Measurements from ENCODE around the gene MAP2.

Gene MAP2

GRCh38 chr2:209702775-209703174 lies 278.9 kb downstream of the MAP2 start:
- no peak for DNase-seq (ENCODE audit: low read depth in 2 of 2)

GRCh38 chr2:209713219-209713618 lies 289.4 kb downstream of the MAP2 start:
- DNase-seq (ENCODE audit: low read depth in 2 of 2) = no peak

GRCh38 chr2:209719034-209719433 lies 295.2 kb downstream of the MAP2 start:
- DNase-seq (ENCODE audit: low read depth in 2 of 2) = no peak

GRCh38 chr2:209721497-209721896 lies 297.6 kb downstream of the MAP2 start:
- peak; percentile 10 to 17 for DNase-seq (ENCODE audit: low read depth in 2 of 2)

- no peak for DNase-seq (ENCODE audit: low read depth in 2 of 2)
These were observed 302.5 kb downstream of the MAP2 start for GRCh38 chr2:209726311-209726710.

- no peak for DNase-seq (ENCODE audit: low read depth in 2 of 2)
These were observed 303.2 kb downstream of the MAP2 start for GRCh38 chr2:209727077-209727476.

GRCh38 chr2:209734805-209735204 lies 311.0 kb downstream of the MAP2 start:
- no peak for DNase-seq (ENCODE audit: low read depth in 2 of 2)

GRCh38 chr2:209741953-209742352 lies 318.1 kb downstream of the MAP2 start:
- no peak for DNase-seq (ENCODE audit: low read depth in 2 of 2)

GRCh38 chr2:209753020-209753419 lies 329.2 kb downstream of the MAP2 start:
- no peak for DNase-seq (ENCODE audit: low read depth in 2 of 2)

- no peak for DNase-seq (ENCODE audit: low read depth in 2 of 2)
These were observed 333.3 kb downstream of the MAP2 start for GRCh38 chr2:209757163-209757562.

GRCh38 chr2:209761566-209761965 lies 337.7 kb downstream of the MAP2 start:
- no peak for DNase-seq (ENCODE audit: low read depth in 2 of 2)

GRCh38 chr2:209762563-209762962 lies 338.7 kb downstream of the MAP2 start:
- no peak for DNase-seq (ENCODE audit: low read depth in 2 of 2)

- no peak for DNase-seq (ENCODE audit: low read depth in 2 of 2)
These were observed 339.3 kb downstream of the MAP2 start for GRCh38 chr2:209763106-209763505.

GRCh38 chr2:209766613-209767012 lies 342.8 kb downstream of the MAP2 start:
- DNase-seq (ENCODE audit: low read depth in 2 of 2) = no peak

GRCh38 chr2:209767316-209767715 lies 343.5 kb downstream of the MAP2 start:
- no peak for DNase-seq (ENCODE audit: low read depth in 2 of 2)

GRCh38 chr2:209768557-209768956 lies 344.7 kb downstream of the MAP2 start:
- DNase-seq (ENCODE audit: low read depth in 2 of 2) = no peak

- DNase-seq (ENCODE audit: low read depth in 2 of 2) = peak in 1 of 2 experiments; percentile 8
These were observed 347.8 kb downstream of the MAP2 start, which contains the start of gene UNC80 for GRCh38 chr2:209771474-209772289. Gene UNC80 (plus strand): TSS chr2:209771832. CDS start chr2:209772073, 241 bp downstream.

- no peak for DNase-seq (ENCODE audit: low read depth in 2 of 2)
These were observed 348.4 kb downstream of the MAP2 start for GRCh38 chr2:209772290-209772685.

GRCh38 chr2:209773377-209773776 lies 349.5 kb downstream of the MAP2 start:
- no peak for DNase-seq (ENCODE audit: low read depth in 2 of 2)

All from fibroblast of skin of left biceps (primary cell).